OCI-LY3 (cell line): ENCODE data around the gene PRPSAP1.

Source experiments
- EZH2phosphoT487 ChIP-seq: fragments of 200-600 bp; shearing (Covaris generic); IDR thresholded peaks from 2 replicates; pipeline ENCODE4 v1.6.1; 2018; ENCODE audit warnings: antibody characterized with exemption, mixed run types, low read depth
- TF ChIP-seq, protein P1 (sequence below): fragments of 200-600, 300-600 bp; sonication (generic); IDR thresholded peaks from 2 replicates; pipeline ENCODE4 v1.5.1; 2014; ENCODE audit warnings: antibody characterized with exemption, low read length, low read depth

DNA sequence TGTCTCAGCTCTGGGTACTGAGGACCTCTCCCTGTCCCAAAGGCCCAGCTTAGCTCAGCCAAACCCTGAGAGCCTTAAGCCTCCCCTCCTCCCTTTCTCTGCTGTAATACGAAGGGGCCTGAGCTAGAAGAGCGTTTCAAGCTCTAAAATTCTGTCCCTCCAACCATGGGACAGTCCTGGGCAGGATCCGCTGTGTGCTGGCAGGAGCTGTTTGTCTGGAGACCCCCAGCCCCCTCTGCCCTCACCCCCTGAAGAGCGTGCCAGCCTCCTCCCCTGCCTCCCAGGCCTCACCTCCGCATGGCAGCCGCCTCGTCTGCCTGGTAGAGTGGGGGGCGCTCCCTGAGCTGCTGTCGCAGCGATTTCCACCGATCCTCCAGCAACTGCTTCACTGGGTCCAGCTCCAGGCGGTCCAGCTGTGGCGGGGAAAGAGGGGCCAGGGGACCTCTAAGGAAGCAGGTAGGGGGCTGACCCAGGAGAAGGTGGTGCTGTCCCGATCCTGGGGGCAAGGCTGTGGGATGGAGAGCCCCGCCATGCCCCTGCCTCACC is 73.9 kb downstream of the PRPSAP1 start:
- TF ChIP-seq, protein P1, sequence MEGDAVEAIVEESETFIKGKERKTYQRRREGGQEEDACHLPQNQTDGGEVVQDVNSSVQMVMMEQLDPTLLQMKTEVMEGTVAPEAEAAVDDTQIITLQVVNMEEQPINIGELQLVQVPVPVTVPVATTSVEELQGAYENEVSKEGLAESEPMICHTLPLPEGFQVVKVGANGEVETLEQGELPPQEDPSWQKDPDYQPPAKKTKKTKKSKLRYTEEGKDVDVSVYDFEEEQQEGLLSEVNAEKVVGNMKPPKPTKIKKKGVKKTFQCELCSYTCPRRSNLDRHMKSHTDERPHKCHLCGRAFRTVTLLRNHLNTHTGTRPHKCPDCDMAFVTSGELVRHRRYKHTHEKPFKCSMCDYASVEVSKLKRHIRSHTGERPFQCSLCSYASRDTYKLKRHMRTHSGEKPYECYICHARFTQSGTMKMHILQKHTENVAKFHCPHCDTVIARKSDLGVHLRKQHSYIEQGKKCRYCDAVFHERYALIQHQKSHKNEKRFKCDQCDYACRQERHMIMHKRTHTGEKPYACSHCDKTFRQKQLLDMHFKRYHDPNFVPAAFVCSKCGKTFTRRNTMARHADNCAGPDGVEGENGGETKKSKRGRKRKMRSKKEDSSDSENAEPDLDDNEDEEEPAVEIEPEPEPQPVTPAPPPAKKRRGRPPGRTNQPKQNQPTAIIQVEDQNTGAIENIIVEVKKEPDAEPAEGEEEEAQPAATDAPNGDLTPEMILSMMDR = no peak
- TF ChIP-seq EZH2phosphoT487 = no peak
